Measurements from ENCODE around the gene STAM2.
"Not testable (repeated sequence)": the region's sequence is repeated elsewhere in the genome, so short reads cannot be mapped to it uniquely, and the experiment has no call there.

STAM2 gene

GRCh38 chr2:152103271-152103670 is 72.3 kb downstream of the STAM2 start:
- DNase-seq, result no peak

GRCh38 chr2:152100961-152101360 is 74.6 kb downstream of the STAM2 start:
- DNase-seq, result no peak

- DNase-seq, result peak in 2 of 3 experiments; percentile 58 to 67
These were observed 76.1 kb downstream of the STAM2 start for GRCh38 chr2:152099367-152100050.

GRCh38 chr2:152098496-152099366 is 76.8 kb downstream of the STAM2 start, which contains the start of gene CACNB4:
Gene CACNB4 (minus strand): TSS chr2:152099044.
- peak in 2 of 3 experiments; percentile 58 to 67 for DNase-seq

GRCh38 chr2:152097801-152098495 is 77.6 kb downstream of the STAM2 start:
- no peak for DNase-seq

GRCh38 chr2:152097290-152097800 is 78.2 kb downstream of the STAM2 start:
- no peak for DNase-seq

GRCh38 chr2:152095146-152095545 is 80.4 kb downstream of the STAM2 start:
- DNase-seq, result no peak

- no peak for DNase-seq
These were observed 81.5 kb downstream of the STAM2 start for GRCh38 chr2:152094014-152094413.

- DNase-seq, result no peak
These were observed 82.1 kb downstream of the STAM2 start for GRCh38 chr2:152093464-152093863.

GRCh38 chr2:152092095-152092494 is 83.5 kb downstream of the STAM2 start:
- no peak for DNase-seq

- DNase-seq, result not testable (repeated sequence)
These were observed 84.8 kb downstream of the STAM2 start for GRCh38 chr2:152090726-152091125.

- DNase-seq, result no peak
These were observed 86.3 kb downstream of the STAM2 start for GRCh38 chr2:152089238-152089637.

- DNase-seq, result no peak
These were observed 87.6 kb downstream of the STAM2 start for GRCh38 chr2:152088006-152088405.

GRCh38 chr2:152086231-152086630 is 89.3 kb downstream of the STAM2 start:
- peak in 2 of 3 experiments; percentile 11 to 87 for DNase-seq

- DNase-seq, result no peak
These were observed 91.5 kb downstream of the STAM2 start for GRCh38 chr2:152084076-152084475.

- no peak for DNase-seq
These were observed 92.2 kb downstream of the STAM2 start for GRCh38 chr2:152083202-152083875.

GRCh38 chr2:152078662-152079061 is 96.9 kb downstream of the STAM2 start:
- DNase-seq, result no peak

GRCh38 chr2:152078023-152078422 is 97.5 kb downstream of the STAM2 start:
- DNase-seq, result no peak

GRCh38 chr2:152075461-152076050 is 100.0 kb downstream of the STAM2 start:
- DNase-seq, result no peak

GRCh38 chr2:152072011-152072410 is 103.6 kb downstream of the STAM2 start:
- no peak for DNase-seq

GRCh38 chr2:152071518-152071917 is 104.0 kb downstream of the STAM2 start:
- no peak for DNase-seq

GRCh38 chr2:152071092-152071491 is 104.5 kb downstream of the STAM2 start:
- DNase-seq, result no peak
